AG08395 (cell line): ENCODE results near the gene HPN.
A peak's percentile ranks its signal among the peaks of the same experiment; 100 is the strongest.

ENCODE experiments used
- DNase-seq: peaks from one replicate; pipeline ENCODE4 v3.0.0; 2012; ENCODE audit warnings: mixed read lengths, low spot score

The HPN gene

DNA sequence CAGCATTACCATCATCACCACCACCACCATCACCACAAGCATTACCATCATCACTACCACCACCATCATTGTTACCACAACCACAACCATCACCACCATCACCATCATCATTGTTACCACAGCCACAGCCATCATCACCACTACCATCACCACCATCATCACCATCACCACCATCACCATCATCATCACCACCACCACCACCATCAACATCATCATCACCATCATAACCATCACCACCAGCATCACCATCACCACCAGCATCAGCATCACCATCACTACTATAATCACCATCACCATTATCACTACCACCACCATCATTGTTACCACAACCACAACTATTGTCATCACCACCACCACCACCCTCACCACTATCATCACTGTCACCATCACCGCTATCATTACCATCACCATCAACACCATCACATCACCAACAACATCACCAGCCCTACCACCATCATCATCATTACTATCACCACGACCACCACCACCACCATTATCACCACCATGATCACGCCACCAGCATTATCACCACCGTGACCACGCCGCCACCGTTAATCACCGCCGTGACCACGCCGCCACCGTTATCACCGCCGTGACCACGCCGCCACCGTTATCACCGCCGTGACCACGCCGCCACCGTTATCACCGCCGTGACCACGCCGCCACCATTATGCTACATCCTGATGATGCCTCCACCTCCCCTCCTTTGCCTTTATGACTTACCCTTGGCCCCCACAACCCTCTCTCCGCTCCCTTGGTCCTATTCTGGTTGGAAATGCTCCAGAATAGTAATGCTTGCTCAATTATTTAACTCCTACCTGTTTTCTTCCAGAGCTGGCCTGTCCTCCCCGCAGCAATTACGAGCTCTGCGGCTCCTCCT, 64.1 kb downstream of the HPN start:
- no peak for DNase-seq

DNA sequence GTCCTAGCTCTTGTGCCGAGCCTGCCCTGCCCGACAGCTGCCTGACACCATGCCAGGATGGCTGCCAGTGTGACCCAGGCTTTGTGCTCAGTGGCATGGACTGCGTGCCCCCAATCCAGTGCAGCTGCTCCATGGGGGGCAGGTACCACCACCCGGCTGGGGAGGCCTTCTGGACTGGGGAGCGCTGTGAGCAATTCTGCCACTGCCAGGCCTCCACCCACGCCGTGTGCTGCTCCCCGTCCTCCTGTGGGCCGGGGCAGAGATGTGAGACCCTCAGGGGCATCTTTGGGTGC, 64.7 kb downstream of the HPN start:
- DNase-seq, result no peak

DNA sequence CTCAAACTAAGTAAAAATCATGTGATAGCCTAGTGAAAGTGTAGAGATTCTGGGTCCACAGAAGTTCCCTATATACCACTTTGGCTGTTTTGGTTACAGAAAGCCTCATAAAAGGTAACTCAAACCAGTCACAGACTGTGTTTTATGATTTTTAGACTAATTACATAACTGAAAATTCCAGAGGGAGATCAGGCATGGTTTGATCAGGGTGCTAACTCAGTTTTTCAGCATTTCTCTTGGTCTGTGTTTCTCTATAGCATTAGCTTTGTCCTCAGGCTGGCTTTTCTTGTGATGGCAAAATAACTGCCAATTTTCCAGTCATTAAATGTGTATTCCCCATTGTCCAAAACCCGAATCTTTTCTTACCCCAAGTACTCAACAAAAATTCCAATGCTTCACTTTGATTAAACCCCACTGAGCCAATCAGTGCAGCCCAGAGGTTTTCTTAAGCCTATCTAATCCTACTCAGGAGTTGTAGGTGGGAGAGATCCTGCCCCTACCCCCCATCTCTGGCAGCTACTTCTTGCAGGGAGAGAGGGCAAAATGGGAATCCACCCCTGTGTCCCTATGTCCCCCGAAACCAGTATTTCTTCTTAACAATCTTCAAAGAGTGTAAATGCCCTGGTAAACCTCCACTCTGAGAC, 65.5 kb downstream of the HPN start:
- DNase-seq, result no peak

DNA sequence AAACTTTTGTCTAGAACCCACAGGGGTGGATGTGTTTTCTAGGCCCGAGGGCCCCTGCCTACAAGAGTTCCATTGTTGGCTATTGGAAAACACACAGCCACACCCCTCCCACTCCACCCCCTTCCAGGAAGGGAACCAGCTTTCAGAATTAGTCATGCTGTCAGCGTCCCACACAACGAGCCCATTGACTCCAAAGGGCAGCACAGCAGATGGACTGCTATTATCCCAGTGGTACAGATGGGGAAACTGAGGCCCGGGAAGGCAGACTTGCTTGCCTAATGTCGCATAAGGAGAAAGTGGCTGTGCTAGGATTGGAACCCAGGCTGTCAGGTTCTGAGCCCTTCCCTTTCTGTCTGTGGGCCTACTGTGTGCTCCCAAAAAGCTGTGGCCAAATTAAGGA, 66.0 kb downstream of the HPN start:
- DNase-seq, result peak; percentile 50

DNA sequence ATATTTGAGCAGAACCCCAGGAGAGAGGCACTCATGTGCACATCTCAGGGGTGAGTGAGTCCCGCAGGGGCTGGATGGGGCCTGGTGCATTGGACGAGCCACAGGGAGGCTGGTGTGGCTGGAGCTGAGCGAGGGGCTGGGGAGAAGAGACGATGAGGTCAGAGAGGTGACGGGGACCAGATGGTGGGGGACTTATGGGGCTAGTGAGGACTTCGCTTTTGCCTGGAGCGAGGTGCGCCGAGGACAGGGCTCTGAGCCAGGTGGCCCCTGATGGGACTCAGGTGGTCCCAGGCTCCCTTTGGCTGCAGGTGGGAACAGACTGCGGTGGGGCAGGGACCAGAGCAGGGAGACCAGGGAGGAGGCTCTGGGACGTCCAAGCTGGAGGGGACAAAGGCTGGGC, 67.2 kb downstream of the HPN start:
- DNase-seq, result no peak

DNA sequence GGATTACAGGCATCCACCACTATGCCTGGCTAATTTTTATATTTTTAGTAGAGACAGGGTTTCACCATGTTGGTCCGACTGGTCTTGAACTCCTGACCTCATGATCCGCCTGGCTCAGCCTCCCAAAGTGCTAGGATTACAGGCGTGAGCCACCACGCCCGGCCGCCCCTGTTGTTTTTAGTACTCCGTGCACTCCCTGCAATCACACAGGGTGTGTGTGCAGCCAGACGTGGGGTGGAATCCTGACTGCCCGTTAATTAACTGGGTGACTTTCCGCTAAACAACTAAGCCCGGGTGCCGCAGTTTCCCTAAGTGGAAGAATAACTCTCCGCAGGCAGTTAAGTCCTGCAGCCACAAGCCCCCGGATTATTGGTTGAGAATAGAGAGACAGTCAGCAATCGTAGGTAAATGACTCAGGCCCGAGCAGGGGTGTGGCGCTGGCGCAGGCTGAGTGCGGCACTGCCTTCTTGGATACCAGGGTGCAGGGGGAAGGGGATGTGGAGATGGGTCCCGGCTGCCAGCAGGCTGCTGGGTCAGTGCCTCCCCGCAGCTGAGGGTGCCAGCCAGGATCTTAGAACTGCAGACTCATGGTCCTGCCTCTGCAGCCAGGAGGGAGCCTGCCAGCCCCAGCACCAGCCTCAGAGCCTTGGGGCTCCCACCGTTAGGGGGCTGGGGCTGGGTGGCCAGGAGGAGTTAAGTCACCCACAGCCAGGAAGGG, 68.0 kb downstream of the HPN start:
- no peak for DNase-seq

DNA sequence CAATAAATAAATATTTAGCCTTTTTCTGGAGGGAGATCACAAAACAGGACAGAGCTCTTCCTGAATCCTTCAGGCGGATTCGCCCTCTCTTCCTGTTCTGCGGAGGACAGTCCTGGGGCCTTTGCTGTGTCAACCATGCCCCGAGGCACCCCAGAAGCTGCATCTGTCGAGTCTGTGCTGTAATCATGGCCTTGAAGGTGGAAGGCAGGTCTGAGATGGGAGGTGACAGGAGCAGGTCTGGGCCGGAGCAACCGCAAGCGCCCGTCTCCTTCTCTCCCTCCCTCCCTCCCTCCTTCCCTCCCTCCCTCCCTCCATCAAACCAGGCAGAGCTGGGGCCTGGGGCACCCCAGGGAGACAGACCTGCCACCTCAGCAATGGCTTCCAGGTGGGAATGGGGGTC, 69.5 kb downstream of the HPN start:
- DNase-seq, result no peak

DNA sequence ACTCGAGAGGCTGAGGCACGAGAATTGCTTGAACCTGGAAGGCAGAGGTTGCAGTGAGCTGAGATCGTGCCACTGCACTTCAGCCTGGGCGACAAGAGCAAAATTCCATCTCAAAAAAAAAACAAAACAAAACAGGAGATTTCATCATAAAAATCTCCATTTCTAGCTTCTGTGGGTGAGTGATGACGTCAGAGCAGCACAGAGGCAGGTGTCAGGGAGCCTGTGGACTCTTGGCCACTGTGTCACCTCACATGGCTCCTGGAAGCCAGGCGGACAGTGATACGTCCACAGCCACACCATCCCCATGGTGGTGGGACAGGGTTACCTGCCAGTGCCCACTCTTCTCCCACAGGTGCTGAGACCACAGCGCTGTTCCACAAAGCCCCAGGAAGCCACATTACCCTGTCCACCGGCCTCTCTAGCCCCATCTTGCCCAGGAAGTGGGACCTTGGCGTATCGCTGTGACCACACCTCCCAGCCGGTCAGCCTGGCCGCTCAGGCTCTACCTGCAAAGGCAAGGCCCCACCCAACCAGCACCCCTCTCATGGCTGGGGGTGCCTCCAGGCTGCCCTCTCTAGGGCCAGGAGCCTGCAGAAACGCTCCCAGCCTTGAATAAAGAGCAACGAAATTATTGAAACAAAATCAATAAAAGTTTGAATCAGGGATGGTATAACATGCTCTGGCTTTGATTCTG, 71.6 kb downstream of the HPN start:
- DNase-seq, result no peak

DNA sequence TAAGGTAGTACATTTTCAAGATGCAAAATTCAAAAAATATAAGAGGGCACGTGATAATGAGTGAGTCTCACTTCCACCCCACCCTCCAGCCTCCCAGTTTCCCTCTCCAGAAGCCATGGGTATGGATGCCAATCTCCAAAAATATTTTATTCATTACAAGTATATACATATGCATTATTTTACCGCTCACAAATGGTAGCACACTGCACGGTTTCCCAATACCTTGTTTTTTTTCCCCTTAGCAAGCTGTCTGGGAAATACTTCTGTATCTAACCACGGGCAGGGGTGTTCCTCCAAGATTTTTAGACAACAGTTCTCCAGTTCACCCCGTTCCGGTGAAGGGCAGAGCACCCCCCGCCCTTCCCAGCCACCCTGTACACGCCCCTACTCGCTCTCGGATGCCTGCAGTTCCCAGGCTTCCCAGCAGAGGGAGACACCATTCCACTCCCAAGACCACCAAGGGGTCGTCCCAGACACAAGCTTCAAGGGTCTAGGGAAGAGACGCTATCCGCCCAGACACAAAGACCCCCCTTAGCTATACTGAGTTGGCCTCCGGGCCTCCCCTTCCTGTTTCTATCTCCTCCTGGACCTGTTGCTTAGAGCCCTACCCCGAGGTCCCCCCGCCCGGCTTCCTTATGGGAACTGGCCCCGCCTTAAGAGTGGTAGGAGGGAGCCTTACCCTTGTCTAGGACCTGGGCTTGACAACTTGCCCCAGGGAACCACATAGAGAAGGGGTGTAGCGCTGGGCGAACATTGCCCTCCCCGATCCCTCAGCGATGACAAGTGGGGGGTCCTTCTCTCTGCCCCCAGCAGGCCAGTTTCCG, 73.0 kb downstream of the HPN start:
- DNase-seq, result peak; percentile 84

DNA sequence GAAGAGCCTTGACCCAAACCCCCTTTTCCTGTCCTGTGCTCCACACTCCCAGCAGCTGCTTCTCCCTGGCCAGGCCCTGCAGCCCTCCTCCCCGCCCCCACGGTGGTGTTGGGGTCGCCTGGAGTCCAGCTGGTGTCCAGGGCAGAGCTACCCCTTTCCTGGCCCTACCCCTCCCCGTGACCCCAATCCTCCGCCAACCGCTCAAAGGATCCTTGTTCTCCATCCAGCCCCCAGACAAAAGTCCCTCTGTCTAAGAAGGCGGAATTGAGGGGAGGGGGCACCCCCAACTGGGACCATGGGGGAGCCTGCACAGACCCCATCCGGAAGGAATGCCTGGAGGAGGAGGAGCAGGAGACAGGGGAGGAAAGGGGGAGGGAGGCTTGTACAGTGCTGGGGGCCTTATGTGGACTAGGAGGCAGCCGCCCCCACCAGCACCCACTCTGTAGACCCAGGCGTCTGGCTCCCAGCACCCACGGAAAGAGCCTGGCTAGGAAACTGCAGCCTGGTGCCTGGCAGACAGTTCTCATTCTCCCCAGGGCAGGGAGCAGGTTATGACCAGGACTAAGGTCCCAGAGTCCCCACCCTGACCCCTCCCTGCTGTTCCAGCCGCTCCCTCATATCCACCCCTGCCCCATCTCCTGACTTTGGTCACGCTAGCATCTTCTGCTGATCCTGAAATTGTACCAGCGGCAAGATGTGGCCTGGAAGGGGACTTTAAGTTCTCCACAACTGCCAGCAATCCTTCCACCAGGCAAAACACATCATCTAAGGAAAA, 73.8 kb downstream of the HPN start, which contains the start of gene FXYD3:
Gene FXYD3 (plus strand): TSS at position 647 of the 775 bp plus-strand sequence. CDS start 3,554 bp downstream, outside the sequence.
- DNase-seq, result no peak
